NCI-H2227 treated with DMSO at 0.1 percent for 48 hours (cell line): ENCODE measurements around the gene SYNPO.

ENCODE experiments used
- DNase-seq: peaks from one replicate; lab custom pipeline; 2025; lab: John Stamatoyannopoulos, UW

SYNPO gene, protein sequence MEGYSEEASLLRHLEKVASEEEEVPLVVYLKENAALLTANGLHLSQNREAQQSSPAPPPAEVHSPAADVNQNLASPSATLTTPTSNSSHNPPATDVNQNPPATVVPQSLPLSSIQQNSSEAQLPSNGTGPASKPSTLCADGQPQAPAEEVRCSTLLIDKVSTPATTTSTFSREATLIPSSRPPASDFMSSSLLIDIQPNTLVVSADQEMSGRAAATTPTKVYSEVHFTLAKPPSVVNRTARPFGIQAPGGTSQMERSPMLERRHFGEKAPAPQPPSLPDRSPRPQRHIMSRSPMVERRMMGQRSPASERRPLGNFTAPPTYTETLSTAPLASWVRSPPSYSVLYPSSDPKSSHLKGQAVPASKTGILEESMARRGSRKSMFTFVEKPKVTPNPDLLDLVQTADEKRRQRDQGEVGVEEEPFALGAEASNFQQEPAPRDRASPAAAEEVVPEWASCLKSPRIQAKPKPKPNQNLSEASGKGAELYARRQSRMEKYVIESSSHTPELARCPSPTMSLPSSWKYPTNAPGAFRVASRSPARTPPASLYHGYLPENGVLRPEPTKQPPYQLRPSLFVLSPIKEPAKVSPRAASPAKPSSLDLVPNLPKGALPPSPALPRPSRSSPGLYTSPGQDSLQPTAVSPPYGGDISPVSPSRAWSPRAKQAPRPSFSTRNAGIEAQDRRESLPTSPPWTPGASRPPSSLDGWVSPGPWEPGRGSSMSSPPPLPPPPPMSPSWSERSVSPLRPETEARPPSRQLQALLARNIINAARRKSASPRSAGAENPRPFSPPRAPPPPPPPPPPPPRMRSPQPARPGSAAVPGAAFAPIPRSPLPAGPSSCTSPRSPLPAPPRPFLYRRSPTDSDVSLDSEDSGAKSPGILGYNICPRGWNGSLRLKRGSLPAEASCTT

DNA sequence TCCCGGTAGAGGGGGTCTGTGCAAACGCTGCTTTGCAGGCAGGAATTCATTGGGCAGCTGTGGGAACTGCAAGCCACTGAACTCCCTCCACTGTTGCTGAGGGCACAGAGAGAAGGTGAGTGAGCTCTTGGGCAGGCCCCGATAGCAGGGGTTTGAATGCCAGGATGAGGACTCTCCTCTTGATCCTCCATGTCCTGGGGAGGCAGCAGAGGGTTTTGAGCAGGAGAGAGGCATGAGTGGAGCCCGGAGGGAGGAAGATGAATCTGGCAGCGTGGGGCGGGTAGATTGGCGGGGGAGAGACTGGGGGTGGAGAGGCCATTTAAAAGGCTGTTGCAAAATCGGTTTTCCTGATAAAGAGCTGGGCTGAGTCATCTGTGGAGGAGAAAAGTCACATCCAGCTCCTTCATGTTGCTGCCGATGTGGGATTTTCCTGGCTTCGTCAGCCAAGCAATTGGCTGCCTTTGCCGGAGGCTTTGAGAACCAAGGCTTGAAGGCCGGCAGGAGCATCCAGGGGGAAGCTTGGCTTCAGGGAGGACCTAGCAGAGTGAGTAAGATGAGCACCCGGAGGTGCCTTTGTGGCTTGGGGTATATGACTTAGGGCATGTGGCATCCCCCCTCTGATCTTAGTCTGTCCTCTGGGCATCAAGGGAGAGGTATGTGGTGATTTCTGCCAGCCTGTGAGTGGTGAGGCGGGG is at the start of gene SYNPO:
SYNPO (plus strand) TSS at position 350 of the 695 bp plus-strand sequence. CDS start 7,616 bp downstream, outside the sequence.
- no peak for DNase-seq

DNA sequence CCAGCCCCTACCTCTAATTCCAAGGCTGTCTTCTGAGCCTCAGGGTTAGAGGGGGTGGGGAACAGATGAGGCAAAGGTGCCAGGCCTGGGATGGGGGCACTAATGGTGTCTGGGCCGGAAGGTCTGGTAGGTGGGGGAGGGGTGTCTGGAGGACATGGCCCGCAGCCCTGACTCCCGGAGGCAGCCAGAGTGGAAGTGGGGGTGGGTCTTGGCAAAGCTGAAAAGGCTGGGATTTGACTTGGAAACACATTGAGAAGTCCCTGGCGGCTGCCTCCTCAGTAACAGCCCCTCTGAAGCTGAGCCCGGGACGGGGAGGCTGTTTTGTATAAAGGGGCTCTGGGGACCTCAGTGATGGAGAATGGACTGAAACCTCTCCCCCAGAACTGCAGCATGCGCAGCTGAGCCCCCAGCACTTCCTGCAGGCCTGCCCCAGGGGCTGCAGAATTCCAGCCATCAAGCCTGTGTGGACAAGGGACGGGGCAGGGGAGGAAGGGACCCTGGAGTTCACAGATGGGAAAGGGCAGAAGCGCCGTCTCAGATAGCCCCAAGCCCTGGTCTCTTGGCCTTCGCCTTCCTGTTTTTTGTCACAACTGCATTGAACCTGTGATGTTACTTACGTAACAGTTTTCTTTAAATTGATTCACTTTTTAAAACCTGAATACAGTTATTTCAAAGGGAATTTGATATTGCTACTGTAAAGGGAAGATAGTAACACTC is 49.3 kb upstream of the SYNPO start:
- DNase-seq = no peak

DNA sequence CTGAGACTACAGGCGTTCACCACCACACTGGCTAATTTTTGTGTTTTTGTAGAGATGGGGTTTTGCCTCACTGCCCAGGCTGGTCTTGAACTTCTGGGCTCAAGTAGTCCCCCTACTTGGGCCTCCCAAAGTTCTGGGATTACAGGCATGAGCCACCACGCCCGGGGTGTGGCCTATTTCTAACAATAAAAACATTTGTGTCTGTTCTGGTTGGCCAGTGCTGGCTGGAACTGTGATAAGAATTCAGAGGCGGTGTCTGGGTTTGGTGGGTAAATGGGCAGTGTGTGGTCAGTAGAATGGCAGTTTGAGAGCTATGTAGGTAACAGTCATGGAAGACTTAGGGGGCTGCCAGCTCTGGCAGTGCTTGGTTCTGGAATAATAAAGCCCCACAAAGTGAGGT is 46.9 kb upstream of the SYNPO start:
- DNase-seq = no peak

DNA sequence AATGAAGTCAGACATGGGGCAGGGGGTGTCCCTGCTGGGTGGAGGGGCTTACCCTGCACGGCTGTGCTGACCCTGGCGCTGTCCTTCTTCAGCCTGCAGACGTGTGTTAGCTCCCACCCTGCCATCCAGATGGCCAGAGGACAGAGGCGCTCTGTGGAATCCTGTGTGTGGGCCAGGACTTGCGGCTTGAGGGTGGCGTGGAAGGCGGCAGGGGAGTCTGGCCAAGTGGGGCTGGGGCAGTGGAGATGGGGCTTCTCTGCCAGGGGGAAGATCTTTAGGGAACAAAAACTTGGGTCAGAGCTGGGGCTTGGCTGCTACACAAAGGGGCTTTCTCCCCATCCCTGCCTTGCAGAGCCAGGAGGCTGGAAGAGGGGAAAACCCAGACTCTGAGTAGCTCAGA is 46.5 kb upstream of the SYNPO start:
- no peak for DNase-seq

DNA sequence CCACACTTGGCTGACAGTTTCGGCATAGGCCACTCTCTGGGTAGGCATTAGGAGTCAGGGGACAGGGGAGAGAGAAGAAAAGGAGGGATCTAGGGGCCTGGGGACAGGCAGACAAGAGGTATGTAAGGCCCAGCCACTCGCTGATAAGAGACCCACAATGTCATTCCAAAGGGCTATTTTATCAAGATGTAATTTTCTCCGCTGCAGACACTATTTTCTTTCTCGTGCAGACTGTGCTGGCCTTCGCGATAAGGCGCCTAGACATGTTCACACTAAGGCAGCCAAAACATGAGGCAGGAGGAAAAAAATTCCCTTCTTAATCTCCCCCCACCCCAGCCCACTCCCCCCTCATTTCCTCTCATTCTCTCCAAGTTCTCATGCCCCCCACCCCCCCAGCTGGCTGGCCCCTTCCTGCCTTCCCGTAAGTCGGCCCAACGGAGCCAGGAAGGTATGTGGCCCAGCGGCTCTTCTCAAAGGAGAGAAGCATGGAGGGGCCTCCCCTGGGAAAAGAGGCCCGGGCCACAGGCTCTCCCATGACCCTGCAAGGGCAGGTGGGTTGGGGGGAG is 44.9 kb upstream of the SYNPO start:
- no peak for DNase-seq

DNA sequence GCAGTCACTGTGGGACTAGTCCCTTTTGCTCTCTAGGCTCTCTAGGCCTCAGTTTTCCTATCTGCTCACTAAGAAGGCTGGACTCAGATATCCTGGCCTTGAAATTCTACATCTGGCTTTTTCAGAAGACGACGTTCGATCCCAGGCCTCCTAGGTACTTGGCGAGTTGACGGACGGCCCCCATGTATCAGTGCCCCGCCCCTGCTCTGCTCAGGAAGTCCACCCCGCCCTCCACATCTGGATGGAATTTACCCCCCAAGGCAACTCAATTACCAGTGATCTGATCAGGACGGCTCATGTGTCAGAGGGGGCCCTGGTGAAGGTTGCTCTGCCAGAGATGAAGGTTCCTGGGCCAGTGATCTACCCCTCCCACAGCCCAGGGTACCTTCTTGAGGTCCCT is 44.1 kb upstream of the SYNPO start:
- no peak for DNase-seq

DNA sequence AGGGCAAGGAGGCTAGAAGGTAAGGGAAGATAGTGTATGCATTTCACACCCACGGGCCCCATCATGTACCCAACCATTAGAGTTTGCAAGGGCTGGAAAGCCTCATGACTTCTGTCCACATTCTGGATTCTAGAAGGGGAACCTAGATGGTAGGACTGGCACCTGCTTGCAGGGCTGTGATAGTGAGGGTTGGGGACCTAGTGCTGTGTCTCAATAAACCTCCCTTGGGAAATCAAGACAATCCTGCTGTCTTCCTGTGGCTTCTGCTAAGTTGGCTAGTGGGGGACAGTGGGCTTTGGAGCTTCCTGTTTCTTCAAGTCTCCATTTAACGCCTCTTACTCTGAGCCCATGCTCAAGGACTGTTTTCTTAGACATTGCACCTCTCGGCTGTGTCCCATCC is 43.6 kb upstream of the SYNPO start:
- DNase-seq = no peak

DNA sequence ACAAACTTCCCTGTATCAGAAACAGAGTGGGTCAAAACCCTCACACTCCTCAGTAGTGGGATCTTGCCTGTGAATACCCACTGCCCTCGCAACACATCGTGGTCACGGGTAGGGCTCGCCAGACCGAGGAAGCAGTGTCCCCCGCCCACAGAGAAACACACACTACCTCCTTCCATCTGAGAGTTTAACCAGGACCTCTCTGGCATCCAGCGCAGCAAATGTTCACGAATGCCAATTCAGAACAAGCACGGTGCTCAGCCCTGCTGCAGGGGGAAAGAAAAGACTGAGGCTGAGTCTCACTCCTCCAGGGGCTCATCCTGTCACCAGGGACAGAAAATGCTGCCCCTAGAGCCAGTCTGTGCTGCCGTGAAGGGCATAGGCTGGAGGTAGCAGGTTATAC is 42.5 kb upstream of the SYNPO start:
- no peak for DNase-seq

DNA sequence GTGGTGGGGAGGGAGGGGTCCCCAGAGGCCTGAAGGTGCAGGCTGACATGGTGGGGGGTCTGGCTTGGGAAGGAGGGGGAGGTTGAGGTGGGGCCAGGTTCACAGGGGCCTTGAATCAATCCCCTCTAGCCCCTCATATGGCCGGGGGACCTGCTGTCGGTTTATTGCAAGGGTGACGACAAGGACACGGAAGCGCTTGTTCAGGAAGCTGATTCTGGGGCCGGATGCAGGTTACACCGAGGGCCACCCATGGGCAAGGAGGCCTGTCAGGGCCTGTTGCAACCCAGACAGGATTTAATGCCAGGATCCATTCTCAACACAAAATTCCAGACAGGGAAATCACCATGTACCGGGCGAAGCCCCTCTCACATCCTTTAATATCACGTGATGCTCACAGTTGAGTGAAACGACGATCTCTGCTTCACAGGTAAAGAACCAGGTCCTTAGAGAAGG is 41.6 kb upstream of the SYNPO start:
- DNase-seq = no peak

DNA sequence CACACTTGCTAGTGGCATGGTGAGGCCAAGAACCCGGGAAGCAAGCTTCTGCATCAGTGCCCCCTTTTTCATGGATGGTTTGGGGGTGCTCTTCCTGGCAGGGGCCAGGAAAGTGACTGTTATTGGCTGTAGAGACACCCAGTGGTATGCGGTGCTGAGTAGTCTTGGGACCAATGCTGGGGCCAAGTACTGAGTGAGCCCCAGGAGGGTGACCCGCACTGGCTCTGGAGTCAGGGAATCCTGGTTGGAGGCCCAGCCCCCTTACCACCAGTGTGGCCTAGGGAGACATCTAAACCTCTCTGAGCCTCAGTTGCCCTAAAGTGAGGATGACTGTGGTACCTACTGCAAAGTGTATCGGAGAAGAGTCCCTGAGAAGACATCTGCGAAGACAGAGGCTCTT is 41.2 kb upstream of the SYNPO start:
- no peak for DNase-seq

DNA sequence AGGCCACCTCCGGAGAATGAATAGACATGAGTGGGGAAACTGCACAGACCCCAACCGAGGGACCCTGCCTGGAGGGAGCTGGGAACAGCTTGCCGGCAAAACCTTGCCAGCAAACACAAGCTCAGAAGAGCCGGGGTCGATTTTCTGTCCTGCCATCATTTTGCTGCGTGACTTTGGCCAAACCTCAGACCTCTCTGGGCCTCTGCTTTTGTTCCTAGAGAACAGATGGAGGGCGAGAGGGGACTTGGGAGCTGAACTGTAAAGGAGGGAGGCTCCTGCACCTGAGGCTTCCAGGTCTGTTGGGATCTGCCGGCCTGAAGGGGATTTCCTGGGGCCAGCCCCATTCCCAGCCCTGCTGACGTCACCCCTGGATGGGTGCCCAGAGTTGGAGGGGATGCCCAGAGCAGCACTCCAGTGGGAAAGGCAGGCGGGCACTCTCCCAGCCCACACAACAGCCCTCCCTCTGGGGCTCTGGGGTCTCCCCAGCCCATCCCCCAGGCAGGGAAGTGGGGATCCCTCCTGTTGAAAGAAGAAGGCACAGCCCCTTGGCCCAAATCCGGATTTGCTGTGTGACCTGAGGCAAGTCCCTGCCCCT is 40.4 kb upstream of the SYNPO start:
- no peak for DNase-seq

DNA sequence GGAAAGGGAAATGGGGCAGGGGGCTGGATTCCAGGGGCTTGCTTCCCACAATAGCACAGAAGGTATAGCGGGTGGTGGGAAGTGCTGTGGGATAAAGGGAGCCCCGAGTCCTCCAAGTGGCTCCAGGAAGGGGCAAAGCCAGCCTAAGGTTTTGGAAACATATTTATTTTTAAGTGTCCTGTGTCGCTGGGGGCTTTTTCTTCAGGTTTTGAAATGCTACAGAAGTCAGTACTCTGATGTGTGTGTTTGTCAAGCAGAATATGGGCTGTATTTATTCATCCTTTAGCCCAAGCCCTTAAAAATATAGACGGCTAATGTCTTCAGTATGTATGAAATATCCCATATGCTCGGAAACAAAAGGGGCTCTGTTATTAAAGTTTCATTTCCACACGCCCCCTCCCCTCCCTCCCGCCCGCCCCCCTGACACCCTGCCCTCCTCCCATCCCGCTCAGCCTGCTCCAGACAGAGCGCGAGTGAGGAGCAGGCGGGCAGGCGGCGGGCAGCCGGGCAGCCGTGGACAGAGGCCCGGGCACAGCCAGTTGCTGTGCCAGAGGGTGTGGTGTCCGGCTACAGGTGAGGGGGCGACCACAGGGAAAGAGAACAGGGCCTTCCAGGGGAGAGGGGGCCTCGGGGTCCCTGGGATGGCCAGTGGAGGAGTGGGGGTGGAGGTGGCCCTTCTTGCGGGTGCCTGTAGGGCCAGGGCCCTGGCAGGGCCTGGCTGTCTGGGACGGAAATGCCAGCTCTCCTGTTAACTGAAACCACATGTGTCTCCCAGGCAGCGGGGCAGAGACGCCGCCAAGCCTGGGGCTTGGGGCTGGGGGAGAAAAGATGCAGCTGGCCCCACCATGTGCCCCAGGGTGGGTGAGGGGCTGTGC is 39.6 kb upstream of the SYNPO start:
- DNase-seq = no peak

DNA sequence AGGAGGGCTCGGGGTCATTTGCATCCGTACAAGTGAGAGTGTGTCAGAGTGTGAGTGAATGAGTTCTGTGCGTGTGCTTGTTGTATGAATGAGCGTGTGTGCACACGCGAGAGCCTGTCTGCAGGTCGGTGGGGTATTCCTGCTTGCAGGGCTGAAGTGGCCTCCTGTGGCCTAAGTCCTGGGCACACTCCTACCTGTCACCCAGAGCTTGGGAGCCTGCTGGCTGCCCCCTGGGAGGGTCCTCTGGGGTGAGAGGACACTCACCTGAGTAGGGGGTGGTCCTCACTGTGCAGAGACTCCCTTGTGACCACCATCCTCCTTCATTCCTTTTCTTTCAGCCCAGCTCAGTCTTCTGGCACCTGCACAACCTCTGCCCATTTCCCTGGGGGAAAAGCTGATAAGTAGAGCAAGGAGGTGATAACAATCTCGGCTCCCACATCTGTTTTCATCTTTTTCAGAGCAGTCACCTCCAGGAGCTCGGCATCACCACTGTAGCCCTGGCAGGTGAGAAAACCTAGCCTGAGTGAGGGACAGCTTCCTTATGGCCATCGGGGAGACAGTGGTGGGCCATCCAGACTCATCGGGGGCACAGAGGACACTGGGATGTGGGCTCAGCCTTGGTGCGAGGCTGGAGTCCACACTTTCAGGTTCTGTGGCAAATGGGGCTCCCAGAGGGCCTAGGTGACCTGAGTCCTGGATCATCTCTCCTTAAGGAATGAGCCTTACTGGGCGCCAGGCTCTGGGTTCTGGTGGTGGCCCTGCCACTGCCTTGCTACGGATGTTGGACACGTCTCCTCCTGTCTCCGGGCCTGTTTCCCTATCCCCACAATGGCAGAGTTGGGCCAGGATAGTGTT is 38.7 kb upstream of the SYNPO start:
- DNase-seq = no peak

DNA sequence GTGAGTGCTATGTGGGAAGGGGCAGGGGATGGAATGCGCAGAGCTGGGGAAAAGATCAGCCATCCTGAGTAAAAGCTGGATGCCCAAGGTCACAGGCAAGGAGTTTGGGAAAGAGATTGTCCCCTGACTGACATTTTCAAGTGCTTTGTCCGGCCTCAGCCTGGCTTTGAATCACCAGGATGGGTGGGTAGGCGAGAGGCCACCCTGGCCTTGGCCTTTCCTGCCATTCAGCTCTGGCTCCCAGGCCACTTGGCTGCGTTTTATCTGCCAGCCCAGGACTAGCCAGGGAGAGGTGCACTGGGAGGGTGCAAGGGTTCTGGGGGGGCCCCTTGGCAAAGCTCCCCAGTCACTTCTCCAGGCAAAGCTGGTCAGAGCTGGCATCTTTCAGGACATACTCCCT is 37.4 kb upstream of the SYNPO start:
- DNase-seq = no peak

DNA sequence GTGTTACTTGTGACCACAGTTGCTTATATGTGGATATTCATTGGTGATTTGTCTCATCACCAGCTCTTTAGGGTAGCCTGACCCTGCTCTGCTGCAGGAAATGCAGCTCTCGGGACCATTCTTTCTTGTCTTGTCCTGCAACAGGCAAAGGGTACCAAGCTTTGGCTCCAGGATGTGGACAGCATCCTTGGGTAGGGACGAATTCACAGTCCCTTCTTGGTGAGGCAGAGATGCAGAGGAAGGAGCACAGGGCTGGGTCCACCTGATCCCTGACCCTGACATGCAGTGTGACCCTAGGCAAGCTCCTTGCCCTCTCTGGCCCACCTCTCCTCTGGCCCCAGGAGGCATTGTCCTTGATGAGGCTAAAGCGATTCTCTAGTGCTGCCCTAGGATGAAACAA is 37.0 kb upstream of the SYNPO start:
- DNase-seq = no peak

DNA sequence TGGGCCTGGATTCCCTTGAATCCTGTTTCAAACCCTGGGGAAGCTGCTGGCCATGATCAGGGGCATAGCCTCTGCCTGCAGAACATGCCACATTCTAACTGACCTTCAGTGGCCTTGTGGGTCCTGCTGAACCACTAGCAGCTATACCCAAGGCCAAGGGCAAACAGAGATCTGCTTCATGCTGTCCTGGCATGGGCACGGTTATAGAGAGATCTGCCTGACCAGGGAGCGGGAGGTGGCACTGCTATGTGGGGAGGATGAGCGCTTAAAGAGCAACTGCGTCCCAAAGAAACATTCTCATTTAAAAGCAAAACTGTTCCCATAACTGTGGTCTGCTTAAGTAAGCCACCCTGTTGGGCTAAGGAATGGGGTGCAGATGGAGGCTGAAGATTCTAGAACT is 36.5 kb upstream of the SYNPO start:
- DNase-seq = no peak

DNA sequence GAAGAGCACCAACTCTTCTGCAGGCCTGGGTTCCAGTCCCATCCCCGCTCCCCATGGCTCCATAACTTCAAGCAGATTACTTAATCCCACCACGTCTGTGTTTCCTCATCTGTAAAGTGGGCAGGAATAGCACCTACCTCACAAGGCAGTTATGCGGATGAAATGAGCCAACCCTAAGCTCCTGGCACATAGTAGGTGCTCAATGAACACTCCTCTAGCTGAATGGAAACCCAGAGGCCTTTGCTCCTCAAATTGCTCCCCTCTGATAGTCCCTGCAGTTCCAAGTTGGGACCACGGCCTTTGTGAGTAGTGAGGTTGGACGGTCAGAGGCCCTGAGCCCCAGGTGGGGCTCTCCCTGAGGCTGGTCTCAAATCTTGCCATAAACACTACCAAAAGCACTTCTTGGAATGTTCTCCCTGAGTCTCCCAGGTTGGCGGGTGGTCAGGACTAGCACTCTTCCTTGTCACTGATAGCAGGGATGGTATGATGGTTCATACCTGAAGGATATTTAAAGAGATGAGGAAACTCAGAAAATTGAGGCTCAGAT is 35.5 kb upstream of the SYNPO start:
- no peak for DNase-seq

DNA sequence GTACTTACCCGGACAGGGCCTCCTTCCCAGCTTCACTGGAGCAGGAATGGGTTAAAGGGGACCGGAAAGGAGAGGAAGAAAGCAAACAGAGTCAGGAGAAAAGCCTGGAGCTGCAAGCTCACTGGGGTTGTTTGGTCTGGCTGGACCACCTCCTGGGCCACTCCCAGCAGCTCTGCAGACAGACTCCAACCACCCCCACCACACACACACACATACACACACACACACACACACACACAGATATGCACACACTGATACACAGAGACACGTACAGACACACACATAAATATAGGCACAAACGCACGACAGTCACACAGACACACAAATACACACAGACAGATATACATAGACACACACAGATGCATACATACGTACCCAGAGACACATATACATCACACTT is 34.9 kb upstream of the SYNPO start:
- DNase-seq = no peak

DNA sequence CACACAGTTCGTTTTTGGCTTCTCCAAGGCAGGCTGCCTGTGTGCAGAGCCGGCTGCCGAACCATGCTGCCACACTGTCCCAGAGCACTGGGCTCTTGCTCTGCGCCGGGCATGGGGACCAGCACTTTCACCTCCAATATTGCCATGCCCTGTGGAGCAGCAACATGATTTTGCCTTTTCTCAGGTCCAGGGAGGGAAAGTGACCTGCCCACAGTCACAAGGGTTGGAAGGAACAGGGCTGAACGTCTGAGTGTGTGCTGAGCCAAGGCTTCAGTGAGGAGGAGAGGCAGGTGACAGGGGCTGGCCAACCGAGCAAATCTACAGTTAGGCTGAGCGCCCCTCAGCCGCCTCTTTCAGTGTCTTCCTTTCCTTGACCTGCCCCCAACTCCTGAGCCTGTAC is 34.0 kb upstream of the SYNPO start:
- DNase-seq = no peak
